ENCODE data around the gene MED15.

DNA sequence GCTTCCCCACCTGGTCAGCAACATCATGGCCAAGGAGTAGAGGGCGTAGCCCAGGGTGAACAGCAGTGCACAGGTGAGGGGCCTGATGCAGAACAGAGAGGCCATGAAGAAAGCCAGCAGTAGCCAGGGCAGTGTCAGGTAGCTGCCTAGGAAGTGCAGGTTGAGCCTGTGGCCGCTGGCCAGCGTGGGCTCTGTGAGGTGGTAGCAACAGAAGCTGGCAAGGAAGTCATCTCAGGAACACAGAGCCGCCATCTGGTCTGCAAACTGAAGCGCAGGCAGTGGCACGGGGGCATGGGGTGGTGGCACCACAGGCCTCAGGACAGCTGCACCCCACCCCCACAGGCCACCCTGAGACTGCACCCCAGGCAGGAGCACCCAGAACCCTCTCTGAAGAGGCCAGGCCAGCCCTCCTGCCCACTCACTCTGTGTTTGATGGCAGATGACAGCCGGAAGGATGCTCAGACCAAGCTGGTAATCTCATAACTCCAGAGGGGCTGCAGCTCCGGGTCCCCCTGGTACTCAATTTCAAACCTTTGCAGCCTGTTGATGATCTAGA, 95.3 kb downstream of the MED15 start:
- TF ChIP-seq, protein P1, sequence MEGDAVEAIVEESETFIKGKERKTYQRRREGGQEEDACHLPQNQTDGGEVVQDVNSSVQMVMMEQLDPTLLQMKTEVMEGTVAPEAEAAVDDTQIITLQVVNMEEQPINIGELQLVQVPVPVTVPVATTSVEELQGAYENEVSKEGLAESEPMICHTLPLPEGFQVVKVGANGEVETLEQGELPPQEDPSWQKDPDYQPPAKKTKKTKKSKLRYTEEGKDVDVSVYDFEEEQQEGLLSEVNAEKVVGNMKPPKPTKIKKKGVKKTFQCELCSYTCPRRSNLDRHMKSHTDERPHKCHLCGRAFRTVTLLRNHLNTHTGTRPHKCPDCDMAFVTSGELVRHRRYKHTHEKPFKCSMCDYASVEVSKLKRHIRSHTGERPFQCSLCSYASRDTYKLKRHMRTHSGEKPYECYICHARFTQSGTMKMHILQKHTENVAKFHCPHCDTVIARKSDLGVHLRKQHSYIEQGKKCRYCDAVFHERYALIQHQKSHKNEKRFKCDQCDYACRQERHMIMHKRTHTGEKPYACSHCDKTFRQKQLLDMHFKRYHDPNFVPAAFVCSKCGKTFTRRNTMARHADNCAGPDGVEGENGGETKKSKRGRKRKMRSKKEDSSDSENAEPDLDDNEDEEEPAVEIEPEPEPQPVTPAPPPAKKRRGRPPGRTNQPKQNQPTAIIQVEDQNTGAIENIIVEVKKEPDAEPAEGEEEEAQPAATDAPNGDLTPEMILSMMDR (IDR thresholded peaks at IDR 0.05) = no peak
- TF ChIP-seq POLR2AphosphoS5 (IDR thresholded peaks at IDR 0.05) (no peak), POLR2A (IDR thresholded peaks at IDR 0.05) (no peak), EP300 (IDR thresholded peaks at IDR 0.05) (no peak)
